ENCODE measurements around the gene CLIP2. TPM values are rescaled to one million over a fixed set of nuclear protein-coding genes. Genes with fewer than 3 reads are reported as not detected.

Gene CLIP2
- polyA plus RNA-seq, 3 donors = 1.1 to 5.2 (median 1.3) TPM

- no peak for DNase-seq
- intact Hi-C loops (cut with micrococcal nuclease) = loop anchor here in 1 of 2 donors (5.0 kb wide), 1 partner anchor 41 kb away; the partner anchor contains the start of gene RFC2
- Histone ChIP-seq H3K27ac (ENCODE audit: low read depth in 1 of 2, low read length in 2 of 2) (no peak overlapping the region), H3K36me3 (replicated peaks in 1 of 2; ENCODE audit: control insufficient read depth in 1 of 2, insufficient read depth in 2 of 2, low read length in 2 of 2) (no peaks in the 10 kb centered on the region), H3K9me3 (replicated peaks in 1 of 2; ENCODE audit: control insufficient read depth in 1 of 2, insufficient read depth in 1 of 2, low read length in 2 of 2) (no peaks in the 10 kb centered on the region), H3K79me2 (ENCODE audit: insufficient read depth, low read length) (peaks cover 37% of the 10 kb centered on the region), H3K9ac (ENCODE audit: insufficient read depth, low read length, poor library complexity, severe bottlenecking) (no peak overlapping the region), H3K4me2 (replicated peaks; ENCODE audit: extremely low read depth, low read length, poor library complexity, severe bottlenecking) (peak overlapping the region; percentile 33), H3K4me3 (replicated peaks in 1 of 3; ENCODE audit: low read depth in 2 of 3, low read length in 3 of 3) (no peak overlapping the region), H3K27me3 (ENCODE audit: control insufficient read depth in 2 of 2, insufficient read depth in 2 of 2, low read length in 2 of 2) (no peaks in the 10 kb centered on the region), H2AFZ (ENCODE audit: insufficient read depth, low read depth, low read length, poor library complexity, severe bottlenecking) (no peak overlapping the region), H3K4me1 (ENCODE audit: control insufficient read depth in 1 of 2, insufficient read depth in 2 of 2, low read length in 2 of 2) (peaks cover 24 to 31% of the 10 kb centered on the region in 2 donors), H4K20me1 (ENCODE audit: insufficient read depth, low read length) (peaks cover 69% of the 10 kb centered on the region)
- peaks cover 0 to 2% (median 0%) of the 10 kb centered on the region in 7 donors for H3K9me3 Mint-ChIP-seq
- peaks cover 37% of the 10 kb centered on the region for H3K4me1 Mint-ChIP-seq
- TF ChIP-seq CTCF (IDR thresholded peaks at IDR 0.05) = no peak
- H3K4me3 Mint-ChIP-seq = peak overlapping the region in 1 of 2 donors; percentile 63
- peaks cover 4 to 5% of the 10 kb centered on the region in 2 donors for H3K36me3 Mint-ChIP-seq
- WGBS (ENCODE audit: insufficient coverage) = 78% methylated on average over 11 of the region's 18 CpGs
- H3K27ac Mint-ChIP-seq = no peak overlapping the region
- peaks cover 2 to 15% (median 13%) of the 10 kb centered on the region in 3 donors for H3K27me3 Mint-ChIP-seq (ENCODE audit: low read depth in 3 of 3)
These were observed 3.8 kb downstream of the CLIP2 start for GRCh38 chr7:74292757-74293576.

- H3K4me1 ChIP-seq (ENCODE audit: control insufficient read depth in 1 of 2, insufficient read depth in 2 of 2, low read length in 2 of 2) = peaks cover 20 to 27% of the 10 kb centered on the region in 2 donors
- TF ChIP-seq CTCF (IDR thresholded peaks at IDR 0.05) = no peak
- no peak for DNase-seq
- peak overlapping the region; percentile 33 for H3K4me2 ChIP-seq (replicated peaks; ENCODE audit: extremely low read depth, low read length, poor library complexity, severe bottlenecking)
- 10% methylated on average over 1 of the region's 4 CpGs for WGBS (ENCODE audit: insufficient coverage)
- H3K4me3 ChIP-seq (replicated peaks in 1 of 3; ENCODE audit: low read depth in 2 of 3, low read length in 3 of 3) = no peak overlapping the region
- peaks cover 74% of the 10 kb centered on the region for H4K20me1 ChIP-seq (ENCODE audit: insufficient read depth, low read length)
- H2AFZ ChIP-seq (ENCODE audit: insufficient read depth, low read depth, low read length, poor library complexity, severe bottlenecking) = no peak overlapping the region
- H3K4me3 Mint-ChIP-seq = peak overlapping the region in 1 of 2 donors; percentile 24
- H3K36me3 Mint-ChIP-seq = peaks cover 4 to 5% of the 10 kb centered on the region in 2 donors
- peaks cover 33% of the 10 kb centered on the region for H3K4me1 Mint-ChIP-seq
- H3K9ac ChIP-seq (ENCODE audit: insufficient read depth, low read length, poor library complexity, severe bottlenecking) = no peak overlapping the region
- no peak overlapping the region for H3K27ac ChIP-seq (ENCODE audit: low read depth in 1 of 2, low read length in 2 of 2)
- peaks cover 37% of the 10 kb centered on the region for H3K79me2 ChIP-seq (ENCODE audit: insufficient read depth, low read length)
- no peaks in the 10 kb centered on the region for H3K27me3 ChIP-seq (ENCODE audit: control insufficient read depth in 2 of 2, insufficient read depth in 2 of 2, low read length in 2 of 2)
- H3K27ac Mint-ChIP-seq = peak overlapping the region in 2 of 7 donors; percentile 0 to 47
- no peaks in the 10 kb centered on the region for H3K9me3 ChIP-seq (replicated peaks in 1 of 2; ENCODE audit: control insufficient read depth in 1 of 2, insufficient read depth in 1 of 2, low read length in 2 of 2)
- intact Hi-C loops (cut with micrococcal nuclease) = loop anchor here in 1 of 2 donors (5.0 kb wide), 1 partner anchor 41 kb away; the partner anchor contains the start of gene RFC2
- peaks cover 0 to 14% (median 13%) of the 10 kb centered on the region in 3 donors for H3K27me3 Mint-ChIP-seq (ENCODE audit: low read depth in 3 of 3)
- H3K36me3 ChIP-seq (replicated peaks in 1 of 2; ENCODE audit: control insufficient read depth in 1 of 2, insufficient read depth in 2 of 2, low read length in 2 of 2) = no peaks in the 10 kb centered on the region
- H3K9me3 Mint-ChIP-seq = peaks cover 0 to 2% (median 0%) of the 10 kb centered on the region in 7 donors
These were observed 4.3 kb downstream of the CLIP2 start for GRCh38 chr7:74293577-74293908.

Data from CD14-positive monocyte (primary cell).